Progenitor cell of endocrine pancreas (in vitro differentiated cells): ENCODE results near the gene IFITM2. TPM values are rescaled to one million over a fixed set of nuclear protein-coding genes. Genes with fewer than 3 reads are reported as not detected.
"Not testable (repeated sequence)": the region's sequence is repeated elsewhere in the genome, so short reads cannot be mapped to it uniquely, and the experiment has no call there.

Experiments
- DNase-seq: peaks from one replicate; pipeline ENCODE4 v3.0.0; 2021; ENCODE audit warnings: low spot score; ENCODE audit not compliant: unreplicated experiment
- H3K27ac Mint-ChIP-seq: 2 replicates; pipeline ENCODE4 v1.8.0; 2021; ENCODE audit warnings: mild to moderate bottlenecking, moderate library complexity, mixed read lengths
- H3K27me3 Mint-ChIP-seq: 2 replicates; pipeline ENCODE4 v1.8.0; 2021; ENCODE audit warnings: mixed read lengths
- H3K36me3 Mint-ChIP-seq: 2 replicates; pipeline ENCODE4 v1.8.0; 2022; ENCODE audit warnings: mixed read lengths; ENCODE audit not compliant: insufficient read depth
- H3K4me1 Mint-ChIP-seq: 2 replicates; pipeline ENCODE4 v1.8.0; 2021; ENCODE audit warnings: low read depth, mixed read lengths
- H3K4me3 Mint-ChIP-seq: 2 replicates; pipeline ENCODE4 v1.8.0; 2021; ENCODE audit warnings: low read depth, mild to moderate bottlenecking, moderate library complexity, mixed read lengths
- H3K9me3 Mint-ChIP-seq: 2 replicates; pipeline ENCODE4 v1.8.0; 2021; ENCODE audit warnings: low read depth, mixed read lengths
- CTCF ChIP-seq: fragments of 200-600 bp; sonication (generic); IDR thresholded peaks from one replicate; pipeline ENCODE4 v1.5.0; 2021; ENCODE audit warnings: antibody characterized with exemption, mild to moderate bottlenecking; ENCODE audit not compliant: unreplicated experiment
- total RNA-seq: library from RNA; stranded (reverse); gene quantifications from 2 replicates; pipeline ENCODE4 v1.2.1, GENCODE V29; 2021

The IFITM2 gene
- total RNA-seq, 1 donor from 2014 or later: 33.2 TPM

- no peaks in the 10 kb centered on the region for H3K9me3 Mint-ChIP-seq
- H3K27ac Mint-ChIP-seq: no peak overlapping the region
- no peaks in the 10 kb centered on the region for H3K36me3 Mint-ChIP-seq
- no peak overlapping the region for H3K4me3 Mint-ChIP-seq
- no peak for TF ChIP-seq CTCF
- H3K4me1 Mint-ChIP-seq: peaks cover 2% of the 10 kb centered on the region
- peaks cover 28% of the 10 kb centered on the region for H3K27me3 Mint-ChIP-seq
- no peak for DNase-seq
These were observed 23.3 kb upstream of the IFITM2 start for GRCh38 chr11:284105-285020.

GRCh38 chr11:285021-285893 lies 22.4 kb upstream of the IFITM2 start:
- Mint-ChIP-seq H3K27ac (no peak overlapping the region), H3K4me3 (no peak overlapping the region), H3K9me3 (no peaks in the 10 kb centered on the region), H3K36me3 (no peaks in the 10 kb centered on the region), H3K4me1 (peaks cover 3% of the 10 kb centered on the region), H3K27me3 (peaks cover 28% of the 10 kb centered on the region)
- no peak for DNase-seq
- TF ChIP-seq CTCF: no peak

- TF ChIP-seq CTCF: no peak
- Mint-ChIP-seq H3K36me3 (no peaks in the 10 kb centered on the region), H3K4me3 (no peak overlapping the region), H3K27me3 (peaks cover 28% of the 10 kb centered on the region), H3K9me3 (no peaks in the 10 kb centered on the region), H3K27ac (no peak overlapping the region), H3K4me1 (peaks cover 3% of the 10 kb centered on the region)
- DNase-seq: no peak
These were observed 21.8 kb upstream of the IFITM2 start for GRCh38 chr11:285894-286220.

- H3K36me3 Mint-ChIP-seq, H3K4me1 Mint-ChIP-seq, H3K9me3 Mint-ChIP-seq, DNase-seq, H3K27ac Mint-ChIP-seq: not testable (repeated sequence)
- peak overlapping the region; percentile 57 for H3K4me3 Mint-ChIP-seq
- peaks cover 24% of the 10 kb centered on the region for H3K27me3 Mint-ChIP-seq
These were observed 20.4 kb upstream of the IFITM2 start for GRCh38 chr11:286977-287820.

- H3K27ac Mint-ChIP-seq: peak overlapping the region; percentile 45
These were observed 19.7 kb upstream of the IFITM2 start for GRCh38 chr11:287821-288477.

More at GRCh38 chr11:287821-288477, 19.7 kb upstream of the IFITM2 start:
- Mint-ChIP-seq H3K36me3 (peaks cover 2% of the 10 kb centered on the region), H3K27me3 (peaks cover 17% of the 10 kb centered on the region), H3K4me1 (peaks cover 5% of the 10 kb centered on the region), H3K4me3 (peak overlapping the region; percentile 74), H3K9me3 (no peaks in the 10 kb centered on the region)
- no peak for TF ChIP-seq CTCF
- DNase-seq: no peak
